Measurements from ENCODE around the gene MAP3K14. TPM values are rescaled to one million over a fixed set of nuclear protein-coding genes. Genes with fewer than 3 reads are reported as not detected.

Gene MAP3K14
- total RNA-seq, 1 donor from 2014 or later = 5.7 TPM

- no peak for DNase-seq
- H3K9me3 Mint-ChIP-seq (ENCODE audit: unreplicated experiment) = peaks cover 8% of the 10 kb centered on the region
- no peak overlapping the region for H3K27ac Mint-ChIP-seq (ENCODE audit: unreplicated experiment)
- peaks cover 20% of the 10 kb centered on the region for H3K4me1 Mint-ChIP-seq (ENCODE audit: low read depth, unreplicated experiment)
- peaks cover 3% of the 10 kb centered on the region for H3K27me3 Mint-ChIP-seq (ENCODE audit: unreplicated experiment)
- TF ChIP-seq CTCF (IDR thresholded peaks at IDR 0.05; ENCODE audit: partially characterized antibody, unreplicated experiment) = no peak
- H3K36me3 Mint-ChIP-seq (ENCODE audit: unreplicated experiment) = no peaks in the 10 kb centered on the region
- no peak overlapping the region for H3K4me3 Mint-ChIP-seq (ENCODE audit: unreplicated experiment)
Measured at GRCh38 chr17:45287526-45288500, 29.0 kb downstream of the MAP3K14 start.

GRCh38 chr17:45286286-45286685, 30.5 kb downstream of the MAP3K14 start:
- Mint-ChIP-seq H3K4me1 (ENCODE audit: low read depth, unreplicated experiment) (peaks cover 19% of the 10 kb centered on the region), H3K27me3 (ENCODE audit: unreplicated experiment) (peaks cover 3% of the 10 kb centered on the region), H3K4me3 (ENCODE audit: unreplicated experiment) (no peak overlapping the region), H3K9me3 (ENCODE audit: unreplicated experiment) (peaks cover 8% of the 10 kb centered on the region), H3K27ac (ENCODE audit: unreplicated experiment) (no peak overlapping the region), H3K36me3 (ENCODE audit: unreplicated experiment) (no peaks in the 10 kb centered on the region)
- no peak for DNase-seq
- no peak for TF ChIP-seq CTCF (IDR thresholded peaks at IDR 0.05; ENCODE audit: partially characterized antibody, unreplicated experiment)

GRCh38 chr17:45284176-45285140, 32.4 kb downstream of the MAP3K14 start:
- no peak for TF ChIP-seq CTCF (IDR thresholded peaks at IDR 0.05; ENCODE audit: partially characterized antibody, unreplicated experiment)
- peaks cover 3% of the 10 kb centered on the region for H3K9me3 Mint-ChIP-seq (ENCODE audit: unreplicated experiment)
- H3K4me3 Mint-ChIP-seq (ENCODE audit: unreplicated experiment) = no peak overlapping the region
- H3K27ac Mint-ChIP-seq (ENCODE audit: unreplicated experiment) = no peak overlapping the region
- peaks cover 10% of the 10 kb centered on the region for H3K4me1 Mint-ChIP-seq (ENCODE audit: low read depth, unreplicated experiment)
- H3K36me3 Mint-ChIP-seq (ENCODE audit: unreplicated experiment) = no peaks in the 10 kb centered on the region
- DNase-seq = no peak
- peaks cover 4% of the 10 kb centered on the region for H3K27me3 Mint-ChIP-seq (ENCODE audit: unreplicated experiment)

GRCh38 chr17:45283711-45284110, 33.1 kb downstream of the MAP3K14 start:
- Mint-ChIP-seq H3K4me3 (ENCODE audit: unreplicated experiment) (no peak overlapping the region), H3K27me3 (ENCODE audit: unreplicated experiment) (peaks cover 4% of the 10 kb centered on the region), H3K27ac (ENCODE audit: unreplicated experiment) (no peak overlapping the region), H3K36me3 (ENCODE audit: unreplicated experiment) (no peaks in the 10 kb centered on the region), H3K4me1 (ENCODE audit: low read depth, unreplicated experiment) (peaks cover 8% of the 10 kb centered on the region), H3K9me3 (ENCODE audit: unreplicated experiment) (peaks cover 3% of the 10 kb centered on the region)
- TF ChIP-seq CTCF (IDR thresholded peaks at IDR 0.05; ENCODE audit: partially characterized antibody, unreplicated experiment) = no peak
- DNase-seq = no peak
